H1 (cell line): Measurements from ENCODE around the gene MYO1D. TPM values are rescaled to one million over a fixed set of nuclear protein-coding genes. Genes with fewer than 3 reads are reported as not detected.

Experiments
- BCL11A ChIP-seq, 2 experiments: IDR thresholded peaks; one replicate each; pipeline ENCODE4 v1.6.1; 2011; ENCODE audit warnings: low read depth in 2 of 2, low read length in 2 of 2, mild to moderate bottlenecking in 2 of 2
- HDAC2 ChIP-seq, 2 experiments: fragments of 300-600 bp in 1 of 2; sonication (generic) in 1 of 2; IDR thresholded peaks; 2 replicates each; pipeline ENCODE4 v1.6.1; 2011 to 2012; ENCODE audit warnings: low read depth in 2 of 2, low read length in 2 of 2, mild to moderate bottlenecking in 2 of 2, moderate library complexity in 2 of 2, borderline replicate concordance in 1 of 2, inconsistent platforms in 1 of 2
- KDM1A ChIP-seq: fragments of 200-600, 300-600 bp; sonication (generic); IDR thresholded peaks from 2 replicates; pipeline ENCODE4 v1.7.1; 2016; ENCODE audit warnings: mild to moderate bottlenecking, low read length, borderline replicate concordance
- RAD21 ChIP-seq, 2 experiments: IDR thresholded peaks in 1 of 2; conservative IDR thresholded peaks in 1 of 2; 2 replicates each; pipeline ENCODE4 v1.6.1; 2011; ENCODE audit warnings: low read depth in 2 of 2, low read length in 2 of 2, improper control_type of control experiment in 1 of 2, inconsistent platforms in 1 of 2, mild to moderate bottlenecking in 1 of 2, moderate library complexity in 1 of 2
- SAP30 ChIP-seq: fragments of 300-600 bp; sonication (generic); IDR thresholded peaks from 2 replicates; pipeline ENCODE4 v1.7.1; 2012; ENCODE audit warnings: low read length, moderate library complexity, mild to moderate bottlenecking, inconsistent platforms; ENCODE audit not compliant: insufficient read depth, insufficient replicate concordance
- SP2 ChIP-seq: IDR thresholded peaks from 2 replicates; pipeline ENCODE4 v1.6.1; 2012; ENCODE audit warnings: mild to moderate bottlenecking, low read length, inconsistent platforms
- SRF ChIP-seq: IDR thresholded peaks from 2 replicates; pipeline ENCODE4 v1.6.1; 2011; ENCODE audit warnings: mild to moderate bottlenecking, low read depth, low read length, moderate library complexity
- TEAD4 ChIP-seq: IDR thresholded peaks from 2 replicates; pipeline ENCODE4 v1.6.1; 2012; ENCODE audit warnings: low read depth, low read length, inconsistent platforms, mixed read lengths
- YY1 ChIP-seq: IDR thresholded peaks from 2 replicates; pipeline ENCODE4 v1.6.1; 2011; ENCODE audit warnings: low read depth, mild to moderate bottlenecking, low read length
- polyA plus RNA-seq, 7 experiments: library from polyadenylated mRNA; depleted of rRNA in 3 of 7; stranded (reverse) in 5 of 7; unstranded in 2 of 7; fragments of >200 nt in 5 of 7; fragments of 200-250 nt in 2 of 7; gene quantifications; 1 replicate in 5 of 7; 2 replicates in 1 of 7; 4 replicates in 1 of 7; pipeline versions ENCODE4 v1.2.1 to v1.2.3, GENCODE V29; 2011 to 2013; ENCODE audit warnings: missing spikeins in 2 of 7, mixed read lengths in 2 of 7
- total RNA-seq: library from RNA; stranded (reverse); fragmentation: NEBNext Ultra II Directional; extraction: Animal tissue kit (Norgen Biotek cat#: 25700); gene quantifications from 2 replicates; pipeline ENCODE4 v1.2.1, GENCODE V29; 2021
- TF ChIP-seq, protein P1 (sequence below): fragments of 300-600 bp; sonication (generic); IDR thresholded peaks from 2 replicates; pipeline ENCODE4 v1.7.1; 2012; ENCODE audit warnings: low read length, moderate library complexity, mild to moderate bottlenecking, inconsistent platforms; ENCODE audit not compliant: insufficient replicate concordance

The MYO1D gene
- total and polyA plus RNA-seq, 2 of the 8 experiments (the other 6 are each of a cell fraction or from before 2014, with no cell fraction given): 6.5 to 25.4 TPM

DNA sequence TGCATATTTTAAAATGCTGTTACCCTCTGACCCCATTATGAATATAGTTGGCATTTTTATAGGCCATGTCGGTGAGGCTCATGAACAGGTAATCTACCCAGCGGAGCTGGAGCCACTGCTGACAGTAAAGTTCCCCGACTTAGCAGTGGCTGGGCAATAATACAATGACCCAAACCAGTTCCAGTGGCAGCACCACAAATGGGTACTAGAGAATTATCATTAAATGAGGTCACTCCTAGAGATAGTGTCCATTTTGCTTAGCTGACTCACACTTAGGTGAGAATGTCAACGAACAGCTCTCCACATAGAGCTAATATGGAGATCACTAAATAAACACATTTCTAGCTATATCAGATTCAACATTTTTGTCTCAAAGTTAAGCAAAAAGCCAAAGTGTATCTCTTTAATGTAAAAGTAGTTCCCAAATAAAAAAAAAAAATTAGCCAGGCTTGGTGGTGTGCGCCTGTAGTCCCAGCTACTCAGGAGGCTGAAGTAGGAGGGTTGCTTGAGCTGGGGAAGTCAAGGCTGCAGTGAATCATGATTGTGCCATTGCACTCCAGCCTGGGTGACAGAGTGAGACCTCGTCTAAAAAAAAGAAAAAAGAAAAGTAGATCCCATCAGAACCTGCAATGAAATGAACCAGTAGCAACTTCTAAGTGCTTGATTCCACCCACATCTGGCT is 7.4 kb downstream of the MYO1D start (continued):
- TF ChIP-seq, protein P1, sequence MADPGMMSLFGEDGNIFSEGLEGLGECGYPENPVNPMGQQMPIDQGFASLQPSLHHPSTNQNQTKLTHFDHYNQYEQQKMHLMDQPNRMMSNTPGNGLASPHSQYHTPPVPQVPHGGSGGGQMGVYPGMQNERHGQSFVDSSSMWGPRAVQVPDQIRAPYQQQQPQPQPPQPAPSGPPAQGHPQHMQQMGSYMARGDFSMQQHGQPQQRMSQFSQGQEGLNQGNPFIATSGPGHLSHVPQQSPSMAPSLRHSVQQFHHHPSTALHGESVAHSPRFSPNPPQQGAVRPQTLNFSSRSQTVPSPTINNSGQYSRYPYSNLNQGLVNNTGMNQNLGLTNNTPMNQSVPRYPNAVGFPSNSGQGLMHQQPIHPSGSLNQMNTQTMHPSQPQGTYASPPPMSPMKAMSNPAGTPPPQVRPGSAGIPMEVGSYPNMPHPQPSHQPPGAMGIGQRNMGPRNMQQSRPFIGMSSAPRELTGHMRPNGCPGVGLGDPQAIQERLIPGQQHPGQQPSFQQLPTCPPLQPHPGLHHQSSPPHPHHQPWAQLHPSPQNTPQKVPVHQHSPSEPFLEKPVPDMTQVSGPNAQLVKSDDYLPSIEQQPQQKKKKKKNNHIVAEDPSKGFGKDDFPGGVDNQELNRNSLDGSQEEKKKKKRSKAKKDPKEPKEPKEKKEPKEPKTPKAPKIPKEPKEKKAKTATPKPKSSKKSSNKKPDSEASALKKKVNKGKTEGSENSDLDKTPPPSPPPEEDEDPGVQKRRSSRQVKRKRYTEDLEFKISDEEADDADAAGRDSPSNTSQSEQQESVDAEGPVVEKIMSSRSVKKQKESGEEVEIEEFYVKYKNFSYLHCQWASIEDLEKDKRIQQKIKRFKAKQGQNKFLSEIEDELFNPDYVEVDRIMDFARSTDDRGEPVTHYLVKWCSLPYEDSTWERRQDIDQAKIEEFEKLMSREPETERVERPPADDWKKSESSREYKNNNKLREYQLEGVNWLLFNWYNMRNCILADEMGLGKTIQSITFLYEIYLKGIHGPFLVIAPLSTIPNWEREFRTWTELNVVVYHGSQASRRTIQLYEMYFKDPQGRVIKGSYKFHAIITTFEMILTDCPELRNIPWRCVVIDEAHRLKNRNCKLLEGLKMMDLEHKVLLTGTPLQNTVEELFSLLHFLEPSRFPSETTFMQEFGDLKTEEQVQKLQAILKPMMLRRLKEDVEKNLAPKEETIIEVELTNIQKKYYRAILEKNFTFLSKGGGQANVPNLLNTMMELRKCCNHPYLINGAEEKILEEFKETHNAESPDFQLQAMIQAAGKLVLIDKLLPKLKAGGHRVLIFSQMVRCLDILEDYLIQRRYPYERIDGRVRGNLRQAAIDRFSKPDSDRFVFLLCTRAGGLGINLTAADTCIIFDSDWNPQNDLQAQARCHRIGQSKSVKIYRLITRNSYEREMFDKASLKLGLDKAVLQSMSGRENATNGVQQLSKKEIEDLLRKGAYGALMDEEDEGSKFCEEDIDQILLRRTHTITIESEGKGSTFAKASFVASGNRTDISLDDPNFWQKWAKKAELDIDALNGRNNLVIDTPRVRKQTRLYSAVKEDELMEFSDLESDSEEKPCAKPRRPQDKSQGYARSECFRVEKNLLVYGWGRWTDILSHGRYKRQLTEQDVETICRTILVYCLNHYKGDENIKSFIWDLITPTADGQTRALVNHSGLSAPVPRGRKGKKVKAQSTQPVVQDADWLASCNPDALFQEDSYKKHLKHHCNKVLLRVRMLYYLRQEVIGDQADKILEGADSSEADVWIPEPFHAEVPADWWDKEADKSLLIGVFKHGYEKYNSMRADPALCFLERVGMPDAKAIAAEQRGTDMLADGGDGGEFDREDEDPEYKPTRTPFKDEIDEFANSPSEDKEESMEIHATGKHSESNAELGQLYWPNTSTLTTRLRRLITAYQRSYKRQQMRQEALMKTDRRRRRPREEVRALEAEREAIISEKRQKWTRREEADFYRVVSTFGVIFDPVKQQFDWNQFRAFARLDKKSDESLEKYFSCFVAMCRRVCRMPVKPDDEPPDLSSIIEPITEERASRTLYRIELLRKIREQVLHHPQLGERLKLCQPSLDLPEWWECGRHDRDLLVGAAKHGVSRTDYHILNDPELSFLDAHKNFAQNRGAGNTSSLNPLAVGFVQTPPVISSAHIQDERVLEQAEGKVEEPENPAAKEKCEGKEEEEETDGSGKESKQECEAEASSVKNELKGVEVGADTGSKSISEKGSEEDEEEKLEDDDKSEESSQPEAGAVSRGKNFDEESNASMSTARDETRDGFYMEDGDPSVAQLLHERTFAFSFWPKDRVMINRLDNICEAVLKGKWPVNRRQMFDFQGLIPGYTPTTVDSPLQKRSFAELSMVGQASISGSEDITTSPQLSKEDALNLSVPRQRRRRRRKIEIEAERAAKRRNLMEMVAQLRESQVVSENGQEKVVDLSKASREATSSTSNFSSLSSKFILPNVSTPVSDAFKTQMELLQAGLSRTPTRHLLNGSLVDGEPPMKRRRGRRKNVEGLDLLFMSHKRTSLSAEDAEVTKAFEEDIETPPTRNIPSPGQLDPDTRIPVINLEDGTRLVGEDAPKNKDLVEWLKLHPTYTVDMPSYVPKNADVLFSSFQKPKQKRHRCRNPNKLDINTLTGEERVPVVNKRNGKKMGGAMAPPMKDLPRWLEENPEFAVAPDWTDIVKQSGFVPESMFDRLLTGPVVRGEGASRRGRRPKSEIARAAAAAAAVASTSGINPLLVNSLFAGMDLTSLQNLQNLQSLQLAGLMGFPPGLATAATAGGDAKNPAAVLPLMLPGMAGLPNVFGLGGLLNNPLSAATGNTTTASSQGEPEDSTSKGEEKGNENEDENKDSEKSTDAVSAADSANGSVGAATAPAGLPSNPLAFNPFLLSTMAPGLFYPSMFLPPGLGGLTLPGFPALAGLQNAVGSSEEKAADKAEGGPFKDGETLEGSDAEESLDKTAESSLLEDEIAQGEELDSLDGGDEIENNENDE: no peak
- TF ChIP-seq HDAC2 (IDR thresholded peaks at IDR 0.05; ENCODE audit: borderline replicate concordance in 1 of 2, low read depth in 2 of 2, low read length in 2 of 2) (no peak), SAP30 (no peak), RAD21 (IDR thresholded peaks at IDR 0.05 in 1 of 2, conservative IDR thresholded peaks at IDR 0.05 in 1 of 2; ENCODE audit: low read depth in 2 of 2, low read length in 2 of 2) (no peak), YY1 (no peak), SRF (no peak), SP2 (no peak), KDM1A (no peak), BCL11A (IDR thresholded peaks at IDR 0.05; ENCODE audit: low read depth in 2 of 2, low read length in 2 of 2) (no peak), TEAD4 (no peak)
